Activated T-helper 1 cell treated with anti-CD3 and anti-CD28 coated beads, Interleukin-12 subunit alpha, Interleukin-12 subunit beta, Interleukin-2, Interleukin-4 antibody, amounts not matched to agents 30 ng/mL and 10 ng/mL and 1 ng/mL, durations not matched to agents 14 hours and 24 hours and 36 hours (primary cell): Measurements from ENCODE around the gene NECTIN4. TPM values are rescaled to one million over a fixed set of nuclear protein-coding genes. Genes with fewer than 3 reads are reported as not detected.

Experiments
- DNase-seq: peaks from one replicate; pipeline ENCODE4 v3.0.0; 2021; ENCODE audit warnings: low spot score
- H3K27ac Mint-ChIP-seq: one replicate; pipeline ENCODE4 v1.8.0; 2021; ENCODE audit warnings: mild to moderate bottlenecking, mixed read lengths
- H3K27me3 Mint-ChIP-seq: one replicate; pipeline ENCODE4 v1.8.0; 2022; ENCODE audit warnings: mild to moderate bottlenecking, moderate library complexity, mixed read lengths; ENCODE audit not compliant: insufficient read depth
- H3K36me3 Mint-ChIP-seq: one replicate; pipeline ENCODE4 v1.8.0; 2021; ENCODE audit warnings: low read depth, mixed read lengths
- H3K4me1 Mint-ChIP-seq: one replicate; pipeline ENCODE4 v1.8.0; 2021; ENCODE audit warnings: low read depth, mixed read lengths
- H3K4me3 Mint-ChIP-seq: one replicate; pipeline ENCODE4 v1.8.0; 2021; ENCODE audit warnings: mild to moderate bottlenecking, moderate library complexity, mixed read lengths
- H3K9me3 Mint-ChIP-seq: one replicate; pipeline ENCODE4 v1.8.0; 2021; ENCODE audit warnings: mixed read lengths
- intact Hi-C: fragments of 100-400 bp; cut with micrococcal nuclease; formaldehyde crosslinking; loops from one replicate; pipeline ENCODE4 v1.15.1; 2024
- total RNA-seq: library from RNA; stranded (reverse); gene quantifications from 2 replicates; pipeline ENCODE4 v1.2.3, GENCODE V29; 2022

Gene NECTIN4
- total RNA-seq, 1 donor from 2014 or later: not detected

GRCh38 chr1:161086457-161086856 lies 2.9 kb downstream of the NECTIN4 start:
- peaks cover 18% of the 10 kb centered on the region for H3K4me1 Mint-ChIP-seq
- H3K27ac Mint-ChIP-seq: no peak overlapping the region
- no peak overlapping the region for H3K4me3 Mint-ChIP-seq
- no peaks in the 10 kb centered on the region for H3K9me3 Mint-ChIP-seq
- intact Hi-C loops: no loop called here
- DNase-seq: no peak
- no peaks in the 10 kb centered on the region for H3K27me3 Mint-ChIP-seq
- H3K36me3 Mint-ChIP-seq: no peaks in the 10 kb centered on the region

GRCh38 chr1:161085165-161085564 lies 4.2 kb downstream of the NECTIN4 start:
- H3K36me3 Mint-ChIP-seq: no peaks in the 10 kb centered on the region
- no peaks in the 10 kb centered on the region for H3K9me3 Mint-ChIP-seq
- H3K27me3 Mint-ChIP-seq: no peaks in the 10 kb centered on the region
- no peak for DNase-seq
- H3K27ac Mint-ChIP-seq: no peak overlapping the region
- no peak overlapping the region for H3K4me3 Mint-ChIP-seq
- peaks cover 13% of the 10 kb centered on the region for H3K4me1 Mint-ChIP-seq
- intact Hi-C loops: no loop called here

GRCh38 chr1:161084597-161084988 lies 4.8 kb downstream of the NECTIN4 start:
- Mint-ChIP-seq H3K27ac (no peak overlapping the region), H3K27me3 (no peaks in the 10 kb centered on the region), H3K4me3 (no peak overlapping the region), H3K9me3 (no peaks in the 10 kb centered on the region), H3K4me1 (peaks cover 13% of the 10 kb centered on the region), H3K36me3 (no peaks in the 10 kb centered on the region)
- no peak for DNase-seq
- intact Hi-C loops: no loop called here

- peaks cover 13% of the 10 kb centered on the region for H3K4me1 Mint-ChIP-seq
- no peak for DNase-seq
- no peaks in the 10 kb centered on the region for H3K27me3 Mint-ChIP-seq
- H3K27ac Mint-ChIP-seq: no peak overlapping the region
- intact Hi-C loops: no loop called here
- no peaks in the 10 kb centered on the region for H3K36me3 Mint-ChIP-seq
- H3K4me3 Mint-ChIP-seq: no peak overlapping the region
- H3K9me3 Mint-ChIP-seq: no peaks in the 10 kb centered on the region
These were observed 5.4 kb downstream of the NECTIN4 start for GRCh38 chr1:161083748-161084596.

- intact Hi-C loops: no loop called here
- Mint-ChIP-seq H3K4me1 (peaks cover 13% of the 10 kb centered on the region), H3K9me3 (no peaks in the 10 kb centered on the region), H3K27me3 (no peaks in the 10 kb centered on the region), H3K27ac (no peak overlapping the region), H3K4me3 (no peak overlapping the region), H3K36me3 (no peaks in the 10 kb centered on the region)
- DNase-seq: no peak
These were observed 6.2 kb downstream of the NECTIN4 start for GRCh38 chr1:161082996-161083747.

GRCh38 chr1:161082483-161082882 lies 6.9 kb downstream of the NECTIN4 start:
- H3K36me3 Mint-ChIP-seq: no peaks in the 10 kb centered on the region
- no peak overlapping the region for H3K27ac Mint-ChIP-seq
- H3K4me3 Mint-ChIP-seq: no peak overlapping the region
- no peak for DNase-seq
- intact Hi-C loops: no loop called here
- H3K4me1 Mint-ChIP-seq: peaks cover 9% of the 10 kb centered on the region
- no peaks in the 10 kb centered on the region for H3K9me3 Mint-ChIP-seq
- H3K27me3 Mint-ChIP-seq: no peaks in the 10 kb centered on the region

- Mint-ChIP-seq H3K36me3 (no peaks in the 10 kb centered on the region), H3K9me3 (no peaks in the 10 kb centered on the region), H3K27ac (no peak overlapping the region), H3K4me3 (no peak overlapping the region), H3K4me1 (peaks cover 7% of the 10 kb centered on the region), H3K27me3 (no peaks in the 10 kb centered on the region)
- intact Hi-C loops: no loop called here
- no peak for DNase-seq
These were observed 7.8 kb downstream of the NECTIN4 start for GRCh38 chr1:161081519-161081918.

- Mint-ChIP-seq H3K4me3 (no peak overlapping the region), H3K27me3 (no peaks in the 10 kb centered on the region), H3K36me3 (no peaks in the 10 kb centered on the region), H3K9me3 (no peaks in the 10 kb centered on the region), H3K27ac (peak overlapping the region; percentile 12), H3K4me1 (peaks cover 7% of the 10 kb centered on the region)
- DNase-seq: no peak
- intact Hi-C loops: no loop called here
These were observed 8.6 kb downstream of the NECTIN4 start for GRCh38 chr1:161080441-161081405.

GRCh38 chr1:161079436-161080110 lies 9.8 kb downstream of the NECTIN4 start:
- intact Hi-C loops: no loop called here
- Mint-ChIP-seq H3K27ac (no peak overlapping the region), H3K9me3 (no peaks in the 10 kb centered on the region), H3K4me3 (no peak overlapping the region), H3K36me3 (no peaks in the 10 kb centered on the region), H3K4me1 (peaks cover 7% of the 10 kb centered on the region), H3K27me3 (no peaks in the 10 kb centered on the region)
- no peak for DNase-seq

GRCh38 chr1:161077426-161077825 lies 11.9 kb downstream of the NECTIN4 start:
- H3K4me3 Mint-ChIP-seq: no peak overlapping the region
- no peaks in the 10 kb centered on the region for H3K36me3 Mint-ChIP-seq
- no peak for DNase-seq
- no peaks in the 10 kb centered on the region for H3K27me3 Mint-ChIP-seq
- H3K9me3 Mint-ChIP-seq: no peaks in the 10 kb centered on the region
- intact Hi-C loops: no loop called here
- H3K27ac Mint-ChIP-seq: no peak overlapping the region
- H3K4me1 Mint-ChIP-seq: peaks cover 11% of the 10 kb centered on the region

- Mint-ChIP-seq H3K4me1 (peaks cover 19% of the 10 kb centered on the region), H3K27ac (no peak overlapping the region), H3K4me3 (no peak overlapping the region), H3K9me3 (no peaks in the 10 kb centered on the region), H3K27me3 (no peaks in the 10 kb centered on the region), H3K36me3 (no peaks in the 10 kb centered on the region)
- DNase-seq: no peak
- intact Hi-C loops: no loop called here
These were observed 12.9 kb downstream of the NECTIN4 start for GRCh38 chr1:161076410-161076809.

GRCh38 chr1:161074676-161075368 lies 14.5 kb downstream of the NECTIN4 start:
- DNase-seq: no peak

More at GRCh38 chr1:161074676-161075368, 14.5 kb downstream of the NECTIN4 start:
- Mint-ChIP-seq H3K4me3 (no peak overlapping the region), H3K36me3 (no peaks in the 10 kb centered on the region), H3K27ac (peak overlapping the region; percentile 56), H3K27me3 (no peaks in the 10 kb centered on the region), H3K9me3 (no peaks in the 10 kb centered on the region), H3K4me1 (peaks cover 28% of the 10 kb centered on the region)
- intact Hi-C loops: no loop called here
